ENCODE results near the gene ZNF740. TPM values are rescaled to one million over a fixed set of nuclear protein-coding genes. Genes with fewer than 3 reads are reported as not detected.

The ZNF740 gene
- total and polyA plus RNA-seq, 2 of the 8 experiments (the other 6 are each of a cell fraction or from before 2014, with no cell fraction given): 8.2 to 40.0 TPM

GRCh38 chr12:53208435-53208834 is 27.9 kb downstream of the ZNF740 start:
- H2BK20ac ChIP-seq (ENCODE audit: low read length): no peak overlapping the region
- no peak overlapping the region for H3K4ac ChIP-seq (replicated peaks; ENCODE audit: insufficient read length, low read depth, low read length)
- H3K79me1 ChIP-seq (ENCODE audit: low read depth, low read length): no peaks in the 10 kb centered on the region
- no peak overlapping the region for H3K9ac ChIP-seq (replicated peaks in 1 of 4; ENCODE audit: extremely low read depth in 1 of 4, low read depth in 3 of 4, low read length in 3 of 4)
- CTCF ChIA-PET (ENCODE audit: partially characterized antibody): interaction anchor here (0.6 to 22.3 kb wide), 9 partner anchors 9 to 147 kb away, joined by 3 to 654 read pairs (median 10); partner anchors contain the start of genes ESPL1, MYG1, PFDN5 and RARG
- H4K20me1 ChIP-seq (replicated peaks in 1 of 2; ENCODE audit: control insufficient read depth in 1 of 2, insufficient read depth in 2 of 2, low read length in 2 of 2): peaks cover 2 to 4% of the 10 kb centered on the region in 2 experiments
- no peak overlapping the region for H4K91ac ChIP-seq (replicated peaks; ENCODE audit: insufficient read length, low read length)
- no peak overlapping the region for H2BK12ac ChIP-seq (ENCODE audit: low read depth, low read length)
- no peak overlapping the region for H2AK5ac ChIP-seq (ENCODE audit: low read depth, low read length)
- H3K27ac ChIP-seq (ENCODE audit: low read depth, low read length): no peak overlapping the region
- H4K8ac ChIP-seq (ENCODE audit: extremely low read depth, insufficient read depth, low read length): no peak overlapping the region
- H3K4me2 ChIP-seq (ENCODE audit: insufficient read depth in 1 of 2, low read depth in 2 of 2, low read length in 2 of 2): no peak overlapping the region
- no peaks in the 10 kb centered on the region for H3K79me2 ChIP-seq (ENCODE audit: control insufficient read depth in 1 of 2, insufficient read depth in 2 of 2, low read length in 2 of 2)
- no peak overlapping the region for H3K23ac ChIP-seq (ENCODE audit: insufficient read length)
- no peak overlapping the region for H2BK15ac ChIP-seq (ENCODE audit: low read length)
- H3K27me3 ChIP-seq (replicated peaks in 1 of 4; ENCODE audit: control insufficient read depth in 3 of 4, extremely low read depth in 1 of 4, insufficient read depth in 3 of 4, low read length in 3 of 4): no peaks in the 10 kb centered on the region; a peak in 1 of 7 replicates
- POLR2A ChIA-PET (ENCODE audit: partially characterized antibody): interaction anchor here (0.6 to 2.3 kb wide), 11 partner anchors 9 to 89 kb away, joined by 3 to 9 read pairs (median 4); partner anchors contain the start of genes CSAD, ESPL1 and ZNF740
- no peak for TF ChIP-seq CBX8 (IDR thresholded peaks at IDR 0.05; ENCODE audit: borderline replicate concordance, low read depth, low read length)
- no peak for TF ChIP-seq BCL11A (IDR thresholded peaks at IDR 0.05; ENCODE audit: low read depth in 2 of 2, low read length in 2 of 2)
- no peak for TF ChIP-seq ATF3 (IDR thresholded peaks at IDR 0.05; ENCODE audit: insufficient read depth, low read depth, low read length)
- TF ChIP-seq RNF2 (IDR thresholded peaks at IDR 0.05; ENCODE audit: borderline replicate concordance, low read depth, low read length, missing control alignments, poor library complexity, severe bottlenecking): no peak
- no peak for TF ChIP-seq CHD2 (IDR thresholded peaks at IDR 0.05; ENCODE audit: low read length)
- no peak for TF ChIP-seq RBBP5 (IDR thresholded peaks at IDR 0.05; ENCODE audit: borderline replicate concordance, low read depth, low read length)
- no peak for TF ChIP-seq ZNF274 (IDR thresholded peaks at IDR 0.05; ENCODE audit: borderline replicate concordance, extremely low read depth, low read length)
- no peak for TF ChIP-seq CREB1 (IDR thresholded peaks at IDR 0.05)
- no peak for TF ChIP-seq SIN3A (conservative IDR thresholded peaks at IDR 0.05 in 1 of 2, IDR thresholded peaks at IDR 0.05 in 1 of 2; ENCODE audit: low read depth in 1 of 2, low read length in 2 of 2)
- TF ChIP-seq ASH2L (IDR thresholded peaks at IDR 0.05; ENCODE audit: low read length): no peak
- peaks cover 16 to 26% (median 23%) of the 10 kb centered on the region in 4 experiments for H3K36me3 ChIP-seq (ENCODE audit: control insufficient read depth in 2 of 4, insufficient read depth in 4 of 4, low read length in 3 of 4)
- no peak overlapping the region for H4K5ac ChIP-seq (ENCODE audit: insufficient read length, low read depth, low read length)
- no peak overlapping the region for H3K14ac ChIP-seq (ENCODE audit: insufficient read length)
- H3K56ac ChIP-seq (replicated peaks; ENCODE audit: insufficient read length, low read depth, low read length): no peak overlapping the region
- H3K9me3 ChIP-seq (ENCODE audit: insufficient read depth in 2 of 2, low read depth in 1 of 2, low read length in 1 of 2): no peaks in the 10 kb centered on the region
- H3K4me3 ChIP-seq (ENCODE audit: extremely low read depth in 1 of 4, insufficient read depth in 2 of 4, low read depth in 3 of 4, low read length in 4 of 4): no peak overlapping the region
- no peak for DNase-seq (ENCODE audit: low read depth in 1 of 2, low spot score in 2 of 2)
- no peak overlapping the region for H2BK5ac ChIP-seq (ENCODE audit: low read depth, low read length)
- 82% methylated on average over 2 of the region's 2 CpGs; no CpG with 5 or more reads in 1 of the 2 experiments for WGBS, 2 experiments (ENCODE audit: extremely low coverage in 1 of 2, insufficient coverage in 1 of 2, insufficient read length in 1 of 2, insufficient replicate concordance in 2 of 2, low coverage in 1 of 2, low lambda C conversion rate in 2 of 2, missing lambda C conversion rate in 1 of 2)
- no peak overlapping the region for H3K18ac ChIP-seq (ENCODE audit: extremely low read depth, low read length)
- H2BK120ac ChIP-seq (replicated peaks; ENCODE audit: low read depth, low read length): no peak overlapping the region
- no peak for FAIRE-seq
- no peak overlapping the region for H2AFZ ChIP-seq (ENCODE audit: low read length)
- H3K4me1 ChIP-seq (replicated peaks in 1 of 4; ENCODE audit: control insufficient read depth in 3 of 4, insufficient read depth in 4 of 4, low read length in 3 of 4): peaks cover 0 to 2% (median 0%) of the 10 kb centered on the region in 4 experiments; a peak in 2 of 7 replicates
- peaks cover 5% of the 10 kb centered on the region; the same call in 1 of the 2 replicates for H3K23me2 ChIP-seq (ENCODE audit: low read depth, low read length)
